IMR-90 (cell line): ENCODE results near the gene INSR. TPM values are rescaled to one million over a fixed set of nuclear protein-coding genes. Genes with fewer than 3 reads are reported as not detected.

Experiments
- ATAC-seq: fragments of 200-7000 bp; cut with Tn5 transposase; 2 replicates; pipeline ENCODE4 v1.9.1; 2020; ENCODE audit warnings: low read depth, mild to moderate bottlenecking, moderate library complexity
- BruUV-seq: library from RNA; stranded (reverse); fragments of 400-500 nt; replicated peaks from 2 replicates; lab custom pipeline; 2021; lab: Mats Ljungman, UMichigan
- CTCF ChIA-PET: fragments of 300-600 bp; formaldehyde crosslinking; extraction: SDS; loops from one replicate; lab custom pipeline; 2021; ENCODE audit warnings: antibody characterized with exemption; lab: Yijun Ruan, JAX
- POLR2A ChIA-PET: fragments of 300-600 bp; sonication (Branson Sonifier 250); formaldehyde crosslinking; loops from one replicate; lab custom pipeline; 2022; ENCODE audit warnings: antibody characterized with exemption; ENCODE audit not compliant: unreplicated experiment; lab: Charles Lee
- DNase-seq: peaks from one replicate; pipeline ENCODE4 v3.0.0; 2013
- H2AFZ ChIP-seq: replicated peaks from 2 replicates; pipeline ENCODE3; 2013; ENCODE audit warnings: low read length, mild to moderate bottlenecking; ENCODE audit not compliant: poor library complexity
- H2AK5ac ChIP-seq: 2 replicates; pipeline ENCODE4 v1.6.1; 2013; ENCODE audit warnings: low read depth, low read length, inconsistent platforms
- H2AK9ac ChIP-seq: replicated peaks from 2 replicates; pipeline ENCODE3; 2013; ENCODE audit warnings: mild to moderate bottlenecking, low read depth, low read length, moderate library complexity; ENCODE audit not compliant: poor library complexity
- H2BK120ac ChIP-seq: 2 replicates; pipeline ENCODE4 v1.6.1; 2013; ENCODE audit warnings: low read depth, low read length, inconsistent platforms
- H2BK15ac ChIP-seq: 3 replicates; pipeline ENCODE4 v1.6.1; 2013; ENCODE audit warnings: low read depth, low read length, inconsistent platforms
- H2BK20ac ChIP-seq: 2 replicates; pipeline ENCODE4 v1.6.1; 2013; ENCODE audit warnings: low read depth, mild to moderate bottlenecking, inconsistent platforms, low read length, moderate library complexity
- H2BK5ac ChIP-seq: 2 replicates; pipeline ENCODE4 v1.6.1; 2013; ENCODE audit warnings: mild to moderate bottlenecking, low read depth, low read length, inconsistent platforms; ENCODE audit not compliant: poor library complexity, severe bottlenecking
- H3K14ac ChIP-seq: replicated peaks from 2 replicates; pipeline ENCODE4 v1.6.1; 2013; ENCODE audit warnings: low read depth, low read length, inconsistent platforms
- H3K18ac ChIP-seq: 2 replicates; pipeline ENCODE4 v1.6.1; 2013; ENCODE audit warnings: low read depth, low read length, control low read depth
- H3K23ac ChIP-seq: 2 replicates; pipeline ENCODE4 v1.6.1; 2013; ENCODE audit warnings: low read depth, low read length, inconsistent platforms
- H3K27ac ChIP-seq: 2 replicates; pipeline ENCODE4 v1.5.1; 2013; ENCODE audit warnings: mild to moderate bottlenecking, control low read depth, low read length; ENCODE audit not compliant: insufficient read depth
- H3K27me3 ChIP-seq: 2 replicates; pipeline ENCODE4 v1.6.1; 2013; ENCODE audit warnings: low read length; ENCODE audit not compliant: control insufficient read depth, insufficient read depth
- H3K36me3 ChIP-seq: 2 replicates; pipeline ENCODE4 v1.6.1; 2013; ENCODE audit warnings: low read length, mixed read lengths; ENCODE audit not compliant: control insufficient read depth, insufficient read depth
- H3K4ac ChIP-seq: 2 replicates; pipeline ENCODE4 v1.6.1; 2013; ENCODE audit warnings: low read depth, low read length, inconsistent platforms
- H3K4me1 ChIP-seq: 2 replicates; pipeline ENCODE4 v1.6.1; 2013; ENCODE audit warnings: low read length, mixed read lengths; ENCODE audit not compliant: control insufficient read depth, insufficient read depth
- H3K4me2 ChIP-seq: 2 replicates; pipeline ENCODE4 v1.6.1; 2013; ENCODE audit warnings: low read depth, mild to moderate bottlenecking, control low read depth, low read length, moderate library complexity
- H3K4me3 ChIP-seq: 2 replicates; pipeline ENCODE4 v1.5.1; 2013; ENCODE audit warnings: low read depth, mild to moderate bottlenecking, control low read depth, low read length, moderate library complexity; ENCODE audit not compliant: insufficient read depth
- H3K56ac ChIP-seq: 2 replicates; pipeline ENCODE4 v1.6.1; 2013; ENCODE audit warnings: low read length, inconsistent platforms; ENCODE audit not compliant: insufficient read depth; ENCODE audit errors: extremely low read depth
- H3K79me1 ChIP-seq, 2 experiments: 2 replicates each; pipeline ENCODE4 v1.6.1; 2013; ENCODE audit warnings: low read length in 2 of 2, inconsistent platforms in 1 of 2, low read depth in 1 of 2
- H3K9ac ChIP-seq: 2 replicates; pipeline ENCODE4 v1.6.1; 2013; ENCODE audit warnings: low read depth, low read length, control low read depth
- H3K9me1 ChIP-seq: 2 replicates; pipeline ENCODE4 v1.6.1; 2013; ENCODE audit warnings: low read length, inconsistent platforms; ENCODE audit not compliant: insufficient read depth
- H3K9me3 ChIP-seq: 2 replicates; pipeline ENCODE4 v1.6.1; 2013; ENCODE audit warnings: low read length; ENCODE audit not compliant: control insufficient read depth, insufficient read depth
- H4K20me1 ChIP-seq: 2 replicates; pipeline ENCODE4 v1.6.1; 2013; ENCODE audit warnings: low read length, inconsistent platforms; ENCODE audit not compliant: insufficient read depth
- H4K5ac ChIP-seq: 2 replicates; pipeline ENCODE4 v1.6.1; 2013; ENCODE audit warnings: mild to moderate bottlenecking, low read depth, low read length, control low read depth
- H4K8ac ChIP-seq, 2 experiments: 2 replicates each; pipeline ENCODE4 v1.6.1; 2013; ENCODE audit warnings: low read depth in 2 of 2, low read length in 2 of 2, control low read depth in 1 of 2, inconsistent platforms in 1 of 2
- H4K91ac ChIP-seq: 2 replicates; pipeline ENCODE4 v1.6.1; 2013; ENCODE audit warnings: low read depth, low read length, inconsistent platforms; ENCODE audit not compliant: insufficient read depth
- BHLHE40 ChIP-seq: fragments of 150-350 bp; IDR thresholded peaks from 2 replicates; pipeline ENCODE4 v1.6.1; 2016; ENCODE audit warnings: mild to moderate bottlenecking, low read depth, low read length
- CEBPB ChIP-seq: IDR thresholded peaks from 2 replicates; pipeline ENCODE4 v1.6.1; 2012; ENCODE audit warnings: low read depth, low read length, improper control_type of control experiment
- CHD1 ChIP-seq: IDR thresholded peaks from 2 replicates; pipeline ENCODE4 v1.6.1; 2012; ENCODE audit warnings: low read depth, low read length, improper control_type of control experiment
- CTCF ChIP-seq: conservative IDR thresholded peaks from 2 replicates; pipeline ENCODE4 v1.5.1; 2012; ENCODE audit warnings: mild to moderate bottlenecking, low read depth, low read length, improper control_type of control experiment
- MAFK ChIP-seq: IDR thresholded peaks from 2 replicates; pipeline ENCODE4 v1.6.1; 2012; ENCODE audit warnings: low read depth, low read length, improper control_type of control experiment
- MAZ ChIP-seq: IDR thresholded peaks from 2 replicates; pipeline ENCODE4 v1.6.1; 2012; ENCODE audit warnings: low read depth, mild to moderate bottlenecking, low read length, improper control_type of control experiment, moderate library complexity, borderline replicate concordance
- MXI1 ChIP-seq: IDR thresholded peaks from 2 replicates; pipeline ENCODE4 v1.6.1; 2012; ENCODE audit warnings: low read depth, mild to moderate bottlenecking, low read length, moderate library complexity, borderline replicate concordance
- NFE2L2 ChIP-seq: fragments of 150-350 bp; IDR thresholded peaks from 2 replicates; pipeline ENCODE4 v1.6.1; 2016; ENCODE audit warnings: low read depth, mild to moderate bottlenecking, low read length
- RAD21 ChIP-seq: IDR thresholded peaks from 2 replicates; pipeline ENCODE4 v1.6.1; 2012; ENCODE audit warnings: low read length, improper control_type of control experiment
- RCOR1 ChIP-seq: IDR thresholded peaks from 2 replicates; pipeline ENCODE4 v1.6.1; 2012; ENCODE audit warnings: mild to moderate bottlenecking, low read length, improper control_type of control experiment; ENCODE audit not compliant: insufficient replicate concordance
- SMC3 ChIP-seq: fragments of 150-350 bp; IDR thresholded peaks from 2 replicates; pipeline ENCODE4 v1.6.1; 2016; ENCODE audit warnings: low read depth, mild to moderate bottlenecking, antibody characterized with exemption, low read length, moderate library complexity
- USF2 ChIP-seq: fragments of 150-350 bp; IDR thresholded peaks from 2 replicates; pipeline ENCODE4 v1.6.1; 2017; ENCODE audit warnings: mild to moderate bottlenecking, antibody characterized with exemption, low read length, low read depth
- WGBS, 2 experiments: methylation state at CpG; one replicate each; pipeline versions ENCODE4 v1.1.5 to v1.1.7; 2013; ENCODE audit warnings: missing lambda C conversion rate in 2 of 2; ENCODE audit not compliant: insufficient read length in 1 of 2; ENCODE audit errors: extremely low coverage in 2 of 2; 5-methylcytosine and 5-hydroxymethylcytosine counted together
- dilution Hi-C: fragments of 300-500 bp; cut with HindIII; formaldehyde crosslinking; loops from one replicate; pipeline ENCODE4 v1.14.3; 2018; ENCODE audit warnings: low sequenced_read_pairs; ENCODE audit not compliant: unreplicated experiment
- in situ Hi-C: fragments of 300-500 bp; cut with MboI; formaldehyde crosslinking; loops from 3 replicates; pipeline ENCODE4 v1.14.3; 2019; ENCODE audit warnings: low sequenced_read_pairs, inconsistent platforms, mixed read lengths
- intact Hi-C: fragments of 100-400 bp; cut with micrococcal nuclease; formaldehyde crosslinking; loops from 2 replicates; pipeline ENCODE4 v1.10.0; 2022
- polyA plus RNA-seq, 3 experiments: library from polyadenylated mRNA; depleted of rRNA; stranded (reverse); fragments of >200 nt; gene quantifications; 2 replicates each; pipeline ENCODE4 v1.2.3, GENCODE V29; 2012; ENCODE audit warnings: low replicate concordance in 1 of 3
- total RNA-seq: library from RNA; depleted of rRNA; stranded (reverse); fragments of >200 nt; gene quantifications from 2 replicates; pipeline ENCODE4 v1.2.3, GENCODE V29; 2012

The INSR gene
- total and polyA plus RNA-seq, 2 of the 4 experiments (the other 2 are of a cell fraction): 2.8 to 7.9 TPM

GRCh38 chr19:7250951-7251350, 43.3 kb downstream of the INSR start:
- BruUV-seq: no TSS peak
- H3K56ac ChIP-seq: no peak overlapping the region
- no peak overlapping the region for H2BK15ac ChIP-seq
- H3K9me3 ChIP-seq: peaks cover 7% of the 10 kb centered on the region
- no peak overlapping the region for H4K5ac ChIP-seq
- H3K9ac ChIP-seq: no peak overlapping the region
- H2AK9ac ChIP-seq: no peak overlapping the region
- H3K79me1 ChIP-seq: no peaks in the 10 kb centered on the region; a peak in 2 of 4 replicates
- no peak overlapping the region for H3K27ac ChIP-seq
- ChIA-PET POLR2A (no interaction called here), CTCF (interaction anchor here (0.6 kb wide), 1 partner anchor 48 kb away, joined by 3 read pairs; no protein-coding TSS in a partner anchor)
- DNase-seq (no peak), ATAC-seq (no peak)
- H4K20me1 ChIP-seq: no peaks in the 10 kb centered on the region
- dilution Hi-C loops: no loop called here
- H2AFZ ChIP-seq: no peak overlapping the region
- H3K4me1 ChIP-seq: no peaks in the 10 kb centered on the region
- H3K4ac ChIP-seq: no peak overlapping the region
- no peak overlapping the region for H3K23ac ChIP-seq
- no peak overlapping the region for H3K18ac ChIP-seq
- H3K14ac ChIP-seq: no peak overlapping the region
- no peak overlapping the region for H4K8ac ChIP-seq
- TF ChIP-seq MXI1 (no peak), CHD1 (no peak), MAZ (no peak), CTCF (no peak), NFE2L2 (no peak), USF2 (no peak), BHLHE40 (no peak), RAD21 (no peak), RCOR1 (no peak), MAFK (no peak), SMC3 (no peak), CEBPB (no peak)
- H3K27me3 ChIP-seq: no peaks in the 10 kb centered on the region
- in situ Hi-C loops: no loop called here
- H3K4me2 ChIP-seq: no peak overlapping the region
- no peak overlapping the region for H2BK20ac ChIP-seq
- intact Hi-C loops: no loop called here
- no peak overlapping the region for H2BK120ac ChIP-seq
- no peaks in the 10 kb centered on the region for H3K36me3 ChIP-seq
- no peak overlapping the region for H3K4me3 ChIP-seq
- H2AK5ac ChIP-seq: no peak overlapping the region
- H2BK5ac ChIP-seq: no peak overlapping the region
- H3K9me1 ChIP-seq: no peaks in the 10 kb centered on the region
- no peak overlapping the region for H4K91ac ChIP-seq
- WGBS, 2 experiments: 29% methylated on average over 2 of the region's 4 CpGs; no CpG with 5 or more reads in 1 of the 2 experiments
